Fibroblast of peridontal ligament (primary cell): ENCODE results near the gene USP34.
"Not testable (repeated sequence)": the region's sequence is repeated elsewhere in the genome, so short reads cannot be mapped to it uniquely, and the experiment has no call there.

Experiments used
- DNase-seq: peaks from one replicate; pipeline ENCODE4 v3.0.0-alpha.2; 2010; ENCODE audit errors: extremely low read depth

Gene USP34

DNA sequence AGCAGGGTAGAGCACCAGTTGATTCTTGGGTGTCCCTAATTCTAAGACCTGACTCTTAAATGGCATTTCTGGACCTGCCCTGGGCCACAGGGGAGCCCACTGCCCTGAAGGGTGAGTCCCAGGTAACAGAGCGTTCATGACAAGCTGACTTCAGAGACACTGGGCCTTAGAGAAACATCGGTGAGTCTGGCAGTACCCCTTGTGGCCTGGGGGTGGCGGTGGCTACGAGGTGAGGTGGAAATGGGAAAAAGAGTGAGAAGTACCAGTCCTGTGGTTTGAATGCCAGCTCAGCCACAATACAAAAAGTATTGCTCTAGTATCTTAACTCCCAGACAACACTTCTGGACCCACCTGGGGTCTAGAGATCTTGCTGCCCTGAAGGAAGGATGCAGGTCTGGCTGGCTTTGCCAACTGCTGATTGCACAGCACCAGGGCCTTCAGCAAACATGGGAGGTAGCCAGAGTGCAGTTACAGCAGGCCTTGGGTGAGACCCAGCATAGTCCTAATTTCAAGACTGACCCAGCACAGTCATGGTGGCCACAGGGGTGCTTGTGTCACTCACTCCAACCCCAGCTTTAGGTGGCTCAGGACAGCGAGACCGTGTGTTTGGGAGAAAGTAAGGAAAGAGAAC, 44.5 kb downstream of the USP34 start:
- DNase-seq, result no peak

DNA sequence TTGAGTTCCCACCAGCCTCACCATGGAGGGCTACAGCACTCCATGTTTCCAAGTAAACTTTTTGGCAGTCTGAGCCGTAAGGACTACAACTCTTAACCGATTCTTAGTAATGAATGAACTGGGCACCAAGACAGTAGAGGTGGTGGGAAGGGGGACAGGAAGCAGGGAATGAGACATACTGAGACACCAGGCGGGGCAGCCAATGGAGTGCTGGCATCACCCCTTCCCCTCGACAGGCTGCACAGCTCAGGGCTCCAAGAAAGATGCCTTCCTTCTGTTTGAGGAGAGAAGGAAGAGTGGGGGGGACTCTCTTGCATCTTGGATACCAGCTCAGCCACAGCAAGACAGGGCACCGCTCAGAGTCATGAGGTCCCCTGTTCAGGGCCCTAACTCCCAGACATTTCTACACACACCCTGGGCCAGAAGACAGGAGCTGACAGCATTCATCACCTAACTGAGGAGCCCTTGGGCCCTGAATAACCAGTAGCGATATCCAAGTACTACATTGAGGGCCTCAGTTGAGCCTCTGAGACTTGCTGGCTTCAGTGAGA, 45.2 kb downstream of the USP34 start:
- DNase-seq, result no peak

DNA sequence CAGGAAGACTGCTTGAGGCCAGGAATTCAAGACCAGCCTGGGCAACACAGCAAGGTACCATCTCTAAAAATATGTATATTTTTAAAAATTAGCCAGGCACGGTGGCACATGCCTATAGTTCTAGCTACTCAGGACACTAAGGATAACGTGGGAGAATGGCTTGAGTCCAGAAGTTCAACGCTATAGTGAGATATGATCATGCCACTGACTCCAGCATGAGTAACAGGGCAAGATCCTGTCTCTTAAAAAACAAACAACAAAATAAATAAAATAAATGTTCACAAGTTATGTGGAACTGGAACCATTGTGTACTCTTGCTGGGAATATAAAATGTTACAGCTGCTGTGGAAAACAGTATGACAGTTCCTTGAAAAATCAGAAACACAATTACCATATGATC, 47.2 kb downstream of the USP34 start:
- DNase-seq, result no peak

DNA sequence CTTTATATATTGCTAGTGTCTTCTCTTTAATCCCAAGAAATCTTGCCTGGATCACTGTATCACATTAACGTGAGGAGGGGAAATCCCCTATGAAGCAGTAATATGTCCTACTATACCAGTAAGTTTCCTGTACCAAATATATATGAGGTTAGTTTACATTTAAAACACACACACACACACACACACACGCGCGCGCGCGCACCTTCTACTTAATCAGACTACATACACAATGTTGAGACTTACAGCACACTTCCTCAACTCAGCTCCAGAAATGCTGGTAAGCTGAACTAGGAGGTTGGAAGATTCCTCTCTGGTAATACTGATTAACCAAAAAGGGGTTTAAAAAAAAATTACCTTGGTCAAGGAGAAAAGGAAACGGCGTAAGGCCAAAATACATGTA, 49.3 kb downstream of the USP34 start:
- no peak for DNase-seq

DNA sequence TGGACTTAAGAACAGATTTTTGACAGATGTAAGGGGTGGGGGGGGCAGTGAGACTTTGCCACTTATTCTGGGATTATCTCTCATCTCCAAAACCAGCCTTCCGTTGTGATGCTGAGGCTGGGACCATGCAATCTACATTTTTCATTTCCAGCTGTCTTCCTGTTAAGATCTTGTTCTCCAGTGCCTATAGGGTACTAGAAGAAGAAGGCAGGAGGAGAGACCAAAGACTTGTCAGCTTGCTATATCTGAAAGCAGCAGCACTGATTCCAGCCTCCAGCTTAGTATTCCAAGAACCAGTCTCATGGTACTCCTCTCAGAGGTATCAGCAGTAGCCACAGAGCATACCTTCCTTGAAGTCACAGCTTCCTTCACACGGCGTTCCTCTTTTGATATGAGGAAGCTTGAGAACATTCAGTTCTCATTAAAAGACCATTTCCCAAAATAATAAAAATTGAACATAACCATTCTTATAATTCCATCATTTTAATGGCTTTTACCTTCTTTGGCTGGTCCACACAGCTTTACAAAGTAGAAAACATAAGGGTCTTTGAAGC, 49.8 kb downstream of the USP34 start:
- DNase-seq, result no peak

DNA sequence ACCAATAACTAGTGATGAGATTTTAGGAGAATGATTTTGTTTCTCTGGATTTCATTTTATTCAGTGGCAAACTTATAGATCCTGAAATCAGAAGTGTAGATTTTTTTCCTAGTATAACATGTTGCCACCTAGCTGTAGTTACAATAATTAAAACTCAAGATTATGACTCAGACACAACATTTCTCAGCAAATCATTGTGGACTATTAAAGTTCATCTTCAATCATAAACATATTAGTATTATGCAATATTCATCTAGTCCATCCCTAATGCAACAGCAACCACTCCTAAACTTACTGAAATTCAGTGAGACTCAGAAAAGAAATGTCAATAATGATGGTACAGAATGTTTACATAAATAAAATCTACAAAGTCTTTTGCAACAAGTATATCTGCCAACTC, 51.3 kb downstream of the USP34 start:
- no peak for DNase-seq

DNA sequence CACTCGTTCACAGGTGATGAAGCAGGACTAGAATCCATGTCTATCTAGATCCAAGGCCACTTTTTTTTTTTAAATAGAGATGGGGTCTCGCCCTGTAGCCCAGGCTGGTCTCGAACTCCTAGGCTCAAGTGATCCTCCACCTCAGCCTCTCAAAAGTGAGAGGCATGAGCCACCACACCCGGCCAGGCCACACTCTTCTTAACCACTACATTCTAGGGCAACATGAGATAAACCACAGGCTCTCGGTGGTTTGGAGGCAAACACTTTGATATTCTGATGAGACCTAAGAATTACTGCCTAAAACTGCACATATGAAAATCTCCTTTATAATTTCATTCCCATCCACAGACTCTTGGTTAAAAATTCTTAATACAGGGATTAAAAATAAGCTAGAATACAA, 51.8 kb downstream of the USP34 start:
- DNase-seq, result peak; percentile 26

DNA sequence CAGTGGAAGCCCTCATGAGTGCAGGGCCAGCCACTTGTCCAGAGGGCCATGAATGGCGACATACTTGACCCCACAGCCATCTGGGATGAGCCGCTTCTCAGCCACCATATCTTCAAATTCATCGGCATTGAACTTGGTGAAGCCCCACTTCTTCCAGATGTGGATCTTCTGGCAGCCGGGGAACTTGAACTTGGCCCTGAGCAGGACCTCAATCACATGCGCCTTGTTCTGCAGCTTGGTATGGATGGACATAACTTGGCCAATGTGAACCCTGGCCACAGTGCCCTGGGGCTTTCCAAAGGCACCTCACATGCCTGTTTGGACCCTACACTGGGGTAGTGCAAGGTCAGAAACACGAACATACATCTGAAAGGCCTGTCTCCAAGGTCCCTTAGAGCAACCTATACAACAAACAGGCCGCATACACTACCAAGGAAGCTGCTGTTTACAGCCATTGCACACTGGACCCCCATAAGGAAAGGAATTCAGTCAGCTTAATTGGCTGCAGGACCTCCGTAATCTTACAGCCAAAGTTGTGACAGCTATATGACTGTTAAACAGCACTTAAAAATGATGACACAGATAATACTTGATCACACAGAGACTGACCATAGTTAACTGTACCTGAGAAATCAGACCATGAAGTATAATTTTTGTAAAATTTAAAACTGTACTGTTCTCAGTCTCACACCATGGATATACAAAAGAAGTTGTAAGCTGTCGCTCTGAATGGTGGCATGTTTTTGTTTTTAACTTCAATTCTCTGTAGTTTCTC, 53.8 kb downstream of the USP34 start:
- DNase-seq, result no peak

DNA sequence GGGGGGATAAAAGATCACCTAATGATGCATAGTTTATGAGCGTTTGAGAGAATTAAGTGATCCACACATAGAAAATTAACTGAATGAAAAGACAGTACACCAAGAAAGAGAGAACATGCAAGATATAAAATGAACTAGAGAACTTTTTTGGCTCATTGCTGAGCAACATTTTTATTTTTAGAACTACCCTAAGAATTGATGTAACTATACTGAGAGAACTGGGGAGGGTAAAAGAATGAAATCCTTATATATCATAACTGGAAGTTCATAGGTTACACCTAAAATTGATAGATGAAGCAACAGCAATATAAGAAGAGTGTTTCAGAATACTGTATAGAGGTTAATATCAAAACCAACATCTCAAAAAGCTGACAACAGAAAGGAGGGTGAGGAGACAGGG, 55.6 kb downstream of the USP34 start:
- DNase-seq, result no peak

DNA sequence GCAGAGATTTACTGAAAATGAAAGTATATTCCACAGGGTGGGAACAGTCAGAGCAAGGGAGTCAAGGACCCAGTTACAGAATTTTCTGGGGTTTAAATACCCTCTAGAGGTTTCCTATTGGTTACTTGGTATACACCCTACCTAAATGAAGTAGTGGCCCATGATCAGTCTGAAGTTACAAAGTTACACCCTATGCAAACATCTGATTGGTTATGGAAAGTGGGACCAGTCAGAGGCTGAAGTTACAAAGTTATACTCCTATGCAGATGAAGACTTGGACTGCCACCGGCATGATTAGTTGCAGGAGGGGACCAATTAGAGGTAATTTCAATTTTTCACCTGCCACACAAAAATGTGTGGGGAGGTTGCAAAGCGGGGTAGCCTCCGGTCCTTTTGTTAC, 56.2 kb downstream of the USP34 start:
- DNase-seq, result no peak

DNA sequence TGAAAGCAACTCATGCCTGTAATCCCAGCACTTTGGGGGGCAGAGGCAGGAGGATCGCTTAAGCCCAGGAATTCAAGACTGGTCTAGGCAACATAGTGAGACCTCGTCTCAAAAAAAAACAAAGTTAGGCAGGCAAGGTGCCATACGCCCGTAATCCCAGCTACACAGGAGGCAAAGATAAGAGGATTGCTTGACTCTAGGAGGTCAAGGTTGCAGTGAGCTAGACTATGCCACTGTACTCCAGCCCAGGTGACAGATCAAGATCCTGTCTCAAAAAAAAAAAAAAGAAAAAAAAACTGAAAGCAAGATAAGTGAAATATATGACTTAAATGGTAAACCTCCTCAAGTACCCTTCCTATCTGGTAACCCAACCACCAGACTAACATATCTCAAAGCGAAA, 59.8 kb downstream of the USP34 start:
- DNase-seq, result no peak

DNA sequence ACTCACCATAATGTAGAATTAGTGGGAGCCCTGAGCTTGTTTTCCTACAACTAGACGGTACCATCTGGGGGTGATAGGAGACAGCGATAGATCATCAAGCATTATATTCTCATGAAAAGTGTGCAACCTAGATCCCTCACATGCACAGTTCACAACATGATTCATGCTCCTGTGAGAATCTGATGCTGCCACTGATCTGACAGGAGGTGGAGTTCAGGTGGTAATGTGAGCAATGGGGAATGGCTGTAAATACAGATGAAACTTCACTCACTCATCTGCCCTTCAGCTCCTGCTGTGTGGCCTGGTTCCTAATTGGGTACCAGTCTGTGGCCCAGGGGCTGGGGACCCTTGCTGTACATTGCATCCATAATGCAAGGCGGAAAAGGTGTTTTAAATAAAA, 60.7 kb downstream of the USP34 start:
- DNase-seq, result no peak

DNA sequence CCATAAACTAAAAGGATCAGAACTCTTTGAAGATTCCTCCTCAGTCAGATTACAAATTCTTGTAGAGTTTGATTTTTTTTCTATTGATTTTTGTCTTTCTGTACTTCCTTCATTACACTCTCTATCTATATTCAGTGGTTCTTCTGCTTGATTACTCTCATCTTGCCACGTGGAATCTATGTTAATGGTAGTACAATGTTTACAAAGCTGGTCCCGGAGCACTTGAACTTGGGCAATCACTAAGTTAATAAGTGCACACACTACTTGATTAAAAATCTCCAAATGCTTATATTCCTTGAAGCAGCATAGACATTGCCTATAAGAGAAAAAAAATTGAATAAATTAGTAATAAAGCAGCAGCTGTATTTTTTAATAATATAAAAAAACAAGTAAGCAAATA, 65.1 kb downstream of the USP34 start:
- no peak for DNase-seq

DNA sequence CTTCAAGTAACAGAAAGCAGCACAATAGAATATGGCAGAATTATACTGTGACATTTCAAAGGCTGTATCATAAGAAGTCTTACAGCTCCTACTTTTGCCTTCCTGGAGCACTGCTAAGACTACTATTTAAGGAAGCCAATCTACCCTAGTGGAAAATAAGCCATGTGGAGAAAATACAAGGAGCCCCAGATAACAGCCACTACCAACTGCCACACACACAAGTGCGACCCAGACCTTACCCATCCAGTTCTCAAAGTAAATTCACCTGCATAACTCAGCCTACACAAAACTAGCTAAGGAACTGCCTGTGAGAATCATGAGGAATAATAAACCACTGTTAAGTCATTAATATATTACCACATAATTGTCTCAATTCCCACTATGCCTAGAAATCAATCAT, 66.4 kb downstream of the USP34 start:
- no peak for DNase-seq

DNA sequence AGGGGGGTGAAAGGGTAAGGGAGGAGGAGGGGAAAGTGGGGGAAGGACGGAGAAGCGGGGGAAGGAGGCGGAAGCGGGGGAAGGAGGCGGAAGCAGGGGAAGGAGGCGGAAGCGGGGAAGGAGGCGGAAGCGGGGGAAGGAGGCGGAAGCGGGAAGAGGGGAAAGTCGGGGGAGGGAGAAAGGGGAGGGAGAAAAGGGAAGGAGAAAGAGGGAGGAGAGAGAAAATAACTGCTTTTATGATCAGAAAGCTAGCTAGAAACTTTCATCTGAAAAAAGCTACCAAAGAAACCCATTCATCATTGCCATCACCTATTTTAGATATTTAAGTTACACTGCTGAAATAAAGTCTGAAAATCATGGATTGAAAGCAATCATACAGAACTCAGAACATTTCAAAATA, 72.5 kb downstream of the USP34 start:
- no peak for DNase-seq

DNA sequence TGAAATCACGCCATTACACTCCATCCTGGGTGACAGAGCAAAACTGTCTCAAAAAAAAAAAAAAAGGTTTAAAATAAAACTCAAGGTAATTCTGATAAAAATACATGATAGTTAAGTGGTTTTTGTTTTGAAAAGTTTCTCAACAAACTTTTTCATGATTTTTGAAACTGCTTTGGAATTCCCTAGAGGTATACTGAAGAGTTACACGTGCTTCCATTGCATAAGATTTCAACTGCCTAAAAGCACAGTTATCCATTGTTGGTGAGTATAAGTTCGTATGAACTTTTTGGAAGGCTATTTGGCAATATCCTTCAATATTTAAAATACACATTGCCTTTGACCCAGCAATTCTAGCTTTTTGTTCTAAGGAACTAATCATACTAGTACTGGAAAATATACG, 74.9 kb downstream of the USP34 start:
- peak; percentile 21 for DNase-seq

DNA sequence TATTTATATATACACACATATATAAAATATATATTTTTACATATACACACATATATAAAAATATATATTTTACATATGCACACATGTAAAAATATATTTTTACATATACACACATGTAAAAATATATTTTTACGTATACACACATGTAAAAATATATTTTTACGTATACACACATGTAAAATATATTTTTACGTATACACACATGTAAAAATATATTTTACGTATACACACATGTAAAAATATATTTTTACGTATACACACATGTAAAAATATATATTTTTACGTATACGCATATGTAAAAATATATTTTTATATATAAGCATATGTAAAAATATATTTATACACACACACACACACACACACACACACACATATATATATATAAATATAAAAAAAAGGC, 83.3 kb downstream of the USP34 start:
- not testable (repeated sequence) for DNase-seq

DNA sequence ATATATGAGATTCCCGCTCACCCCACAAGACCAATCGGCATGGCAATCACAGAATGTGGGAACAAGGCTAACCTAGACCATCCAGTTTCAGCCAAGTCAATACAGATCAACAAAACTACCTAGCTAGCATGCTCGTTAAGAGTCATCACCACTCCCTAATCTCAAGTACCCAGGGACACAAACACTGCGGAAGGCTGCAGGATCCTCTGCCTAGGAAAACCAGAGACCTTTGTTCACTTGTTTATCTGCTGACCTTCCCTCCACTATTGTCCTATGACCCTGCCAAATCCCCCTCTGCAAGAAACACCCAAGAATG, 90.0 kb downstream of the USP34 start:
- DNase-seq, result not testable (repeated sequence)

DNA sequence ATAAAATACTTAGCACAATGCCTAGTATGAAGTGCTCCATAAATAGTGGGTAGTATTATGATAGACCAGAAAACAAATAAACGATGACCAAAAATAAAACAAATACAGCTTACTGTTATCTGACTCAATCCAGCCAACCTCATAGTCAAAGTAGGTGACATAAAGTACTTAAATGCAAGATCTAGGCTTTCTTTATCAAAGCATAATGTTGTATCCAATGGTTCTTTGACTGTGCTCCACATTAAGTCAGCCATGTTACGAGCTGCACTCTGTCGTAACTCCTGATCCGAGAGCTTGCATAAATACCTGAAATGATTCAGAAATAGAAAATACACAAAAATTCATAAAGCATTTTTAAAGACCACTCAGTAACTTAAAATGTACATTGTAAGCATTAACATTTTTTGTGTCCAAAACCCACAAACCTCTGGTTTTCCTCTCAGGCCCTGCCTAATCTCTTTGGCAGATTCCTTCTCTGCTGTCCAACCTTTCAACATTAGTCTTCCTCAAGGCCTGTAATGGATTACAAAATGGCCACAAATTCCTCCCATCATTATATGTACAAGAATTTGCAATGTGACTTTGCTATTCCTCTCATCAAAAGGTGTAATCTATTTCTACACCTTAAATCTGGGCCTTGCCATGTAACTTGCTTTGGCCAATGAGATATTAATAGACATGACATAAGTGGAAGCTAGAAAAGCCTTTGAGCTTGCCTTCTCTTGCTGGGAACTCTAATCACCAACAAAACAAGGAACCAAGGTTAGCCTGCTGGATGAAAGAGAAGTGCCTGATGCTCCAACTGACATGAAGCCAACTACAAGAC, 90.6 kb downstream of the USP34 start:
- peak; percentile 18 for DNase-seq

DNA sequence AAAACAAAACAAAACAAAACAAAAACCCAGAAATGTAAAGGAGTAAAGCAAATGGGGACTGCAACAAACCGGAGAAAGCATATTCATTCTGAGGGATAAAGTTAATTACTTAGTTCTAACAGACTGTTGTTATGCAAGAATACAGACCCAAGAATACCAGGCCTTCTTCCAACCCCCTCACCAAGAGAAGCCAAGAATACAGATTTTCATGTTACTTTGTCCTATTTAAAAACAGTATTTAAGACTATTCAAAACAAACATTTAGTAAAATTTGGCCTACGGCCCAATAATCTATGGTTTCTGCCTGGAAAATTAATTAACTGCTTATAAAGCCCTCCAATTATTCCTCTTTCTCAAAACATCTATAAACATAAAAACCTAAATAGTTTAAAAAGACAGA, 91.4 kb downstream of the USP34 start:
- peak; percentile 34 for DNase-seq

DNA sequence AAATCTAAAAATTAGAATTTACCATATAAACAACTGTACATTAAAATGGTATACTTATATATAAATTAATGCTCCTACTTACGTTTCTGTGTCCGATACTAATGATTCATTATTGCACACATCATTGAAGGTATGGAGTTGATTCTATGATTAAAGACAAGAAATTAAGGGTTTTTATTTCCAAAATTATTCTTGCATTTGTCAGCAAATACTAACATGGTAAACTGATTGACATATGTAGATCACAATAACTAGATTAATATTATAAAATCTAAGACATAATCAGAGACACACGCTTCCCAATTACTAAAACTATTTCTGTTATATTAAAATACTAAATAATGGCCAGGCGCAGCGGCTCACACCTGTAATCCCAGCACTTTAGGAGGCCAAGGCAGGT, 92.6 kb downstream of the USP34 start:
- DNase-seq, result no peak

DNA sequence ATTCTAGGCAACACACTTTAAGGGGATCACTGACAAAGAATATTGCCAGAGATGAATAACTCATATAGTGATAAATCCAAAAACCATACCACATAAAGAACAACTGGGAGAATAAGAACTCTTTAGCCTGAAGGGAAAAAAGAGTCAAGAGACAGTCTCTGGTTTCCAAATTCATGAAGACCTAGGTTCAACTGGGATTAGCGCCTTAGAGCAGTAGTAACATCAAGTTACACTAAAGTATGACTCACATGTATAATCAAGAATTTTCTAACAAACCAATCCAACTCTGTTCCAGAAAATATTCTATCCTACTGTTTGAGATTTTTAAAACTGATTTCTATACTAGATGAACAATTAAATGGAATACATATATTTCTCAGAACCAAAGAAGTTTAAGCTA, 93.8 kb downstream of the USP34 start:
- no peak for DNase-seq
